ENCODE data around the gene CRYL1.
A peak's percentile ranks its signal among the peaks of the same experiment; 100 is the strongest.

CRYL1 gene

DNA sequence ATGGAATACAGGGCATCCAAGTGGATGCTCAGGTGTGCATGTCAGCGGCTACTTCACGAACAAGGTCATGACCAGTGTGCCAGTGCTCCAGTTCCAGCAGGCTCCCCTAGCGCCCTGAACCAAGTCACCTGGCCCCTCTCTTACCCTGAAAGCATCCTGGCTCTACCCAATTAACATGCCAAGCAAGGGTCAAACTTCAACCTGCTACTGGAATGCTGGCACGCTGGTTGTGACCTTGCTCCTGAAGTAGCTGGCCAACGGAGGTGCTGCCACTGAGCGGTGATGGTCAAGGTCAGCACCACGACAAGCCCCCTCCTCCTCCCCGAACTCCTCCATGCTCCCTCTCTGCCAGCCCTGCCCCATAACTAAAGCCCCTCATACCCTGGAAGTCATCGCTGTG lies 96.0 kb downstream of the CRYL1 start:
- no peak for TF ChIP-seq CTCF (IDR thresholded peaks at IDR 0.05; ENCODE audit: insufficient read depth, low read depth, low read length, missing control alignments)
- no peak overlapping the region for H3K4me3 ChIP-seq (ENCODE audit: low read length)
- DNase-seq (ENCODE audit: low read depth) = no peak

DNA sequence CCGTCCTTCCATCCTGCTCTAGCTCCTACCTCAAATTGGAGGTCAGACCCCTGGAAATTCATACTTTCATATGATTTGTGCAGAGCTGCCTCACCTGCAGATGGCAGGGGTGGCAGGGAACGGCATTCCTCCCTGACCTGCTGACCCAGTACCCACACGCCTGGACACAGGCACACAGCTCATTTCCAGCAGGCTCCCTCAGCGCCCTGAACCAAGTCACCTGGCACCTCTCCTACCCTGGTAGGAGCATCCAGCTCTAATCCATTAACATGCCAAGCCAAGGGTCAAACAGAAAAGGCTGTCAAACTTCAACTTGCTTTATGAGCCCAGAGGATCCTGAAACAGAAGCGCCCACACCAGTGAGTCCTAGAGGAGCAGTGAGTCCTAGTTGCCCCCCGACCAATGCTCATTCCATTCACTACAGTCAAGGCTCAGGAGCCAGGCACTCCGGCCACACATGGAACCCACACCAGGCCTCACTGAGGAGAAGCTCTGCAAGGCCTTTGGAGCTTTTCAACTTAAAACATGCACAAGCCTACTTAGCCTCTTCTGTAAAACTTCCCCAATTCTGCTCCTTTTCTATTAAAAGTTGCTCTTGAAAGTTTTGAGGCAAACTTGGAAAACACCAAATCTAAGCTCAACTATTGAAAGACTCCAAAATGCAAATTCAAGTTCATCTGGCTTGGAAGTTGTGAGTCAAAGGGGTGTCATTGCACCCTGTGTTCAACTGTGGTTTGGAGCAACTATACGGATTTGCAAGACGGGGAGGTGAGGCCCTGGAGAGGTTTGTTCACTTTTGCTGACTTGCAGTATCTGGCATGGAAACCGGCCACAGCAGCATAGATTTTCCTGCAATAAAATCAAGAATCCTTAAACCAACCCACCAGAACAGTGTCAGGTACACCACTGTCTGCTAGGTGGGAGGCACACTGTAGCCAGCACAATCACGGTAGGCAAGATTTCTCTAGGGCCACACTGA lies 96.7 kb downstream of the CRYL1 start:
- no peak for TF ChIP-seq CTCF (IDR thresholded peaks at IDR 0.05; ENCODE audit: insufficient read depth, low read depth, low read length, missing control alignments)
- DNase-seq (ENCODE audit: low read depth) = peak; percentile 86
- H3K4me3 ChIP-seq (ENCODE audit: low read length) = no peak overlapping the region

- no peak overlapping the region for H3K4me3 ChIP-seq (ENCODE audit: low read length)
- TF ChIP-seq CTCF (IDR thresholded peaks at IDR 0.05; ENCODE audit: insufficient read depth, low read depth, low read length, missing control alignments) = no peak
- no peak for DNase-seq (ENCODE audit: low read depth)
These were observed 98.8 kb downstream of the CRYL1 start for GRCh38 chr13:20426766-20427448.

DNA sequence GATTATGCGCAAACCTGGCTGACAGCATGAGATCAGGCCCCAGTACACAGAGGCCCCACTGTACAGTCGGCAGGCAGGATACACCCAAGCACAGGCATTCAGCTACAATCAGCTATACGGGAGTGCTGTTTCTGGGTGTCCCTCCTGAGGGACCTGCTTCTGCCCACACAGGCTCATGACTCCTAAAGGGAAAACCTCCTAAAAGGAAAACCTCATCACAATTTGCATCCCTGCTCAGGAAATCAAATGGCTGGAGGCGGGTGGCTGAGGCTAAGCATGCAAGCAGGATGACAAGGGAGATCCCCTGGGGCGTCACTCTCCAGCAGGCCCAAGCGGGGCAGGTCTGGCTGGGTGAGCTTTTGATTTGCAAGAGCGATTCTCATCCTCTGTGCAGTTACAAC lies 99.8 kb downstream of the CRYL1 start:
- DNase-seq (ENCODE audit: low read depth) = peak; percentile 90
- H3K4me3 ChIP-seq (ENCODE audit: low read length) = no peak overlapping the region
- TF ChIP-seq CTCF (IDR thresholded peaks at IDR 0.05; ENCODE audit: insufficient read depth, low read depth, low read length, missing control alignments) = no peak

DNA sequence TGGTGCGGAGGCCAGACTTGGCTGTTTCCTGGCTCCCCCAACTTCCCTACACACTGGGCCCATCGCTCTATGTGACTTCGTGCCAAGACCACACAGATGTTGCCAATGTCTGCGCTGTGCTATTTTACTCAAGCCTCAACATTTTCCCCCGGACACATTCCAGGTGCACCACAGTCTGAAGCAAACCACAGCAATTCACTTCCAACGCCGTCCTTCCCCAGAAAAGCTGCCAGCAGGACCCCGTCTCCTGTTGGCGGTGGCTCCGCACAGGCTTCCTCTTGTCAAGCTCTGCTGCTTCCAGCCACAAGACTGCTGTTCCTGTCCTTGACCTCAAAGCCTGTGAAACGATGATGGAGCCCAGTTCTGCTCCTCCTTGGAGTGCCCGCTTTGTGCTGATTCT lies 100.7 kb downstream of the CRYL1 start:
- no peak for DNase-seq (ENCODE audit: low read depth)
- no peak for TF ChIP-seq CTCF (IDR thresholded peaks at IDR 0.05; ENCODE audit: insufficient read depth, low read depth, low read length, missing control alignments)
- no peak overlapping the region for H3K4me3 ChIP-seq (ENCODE audit: low read length)

DNA sequence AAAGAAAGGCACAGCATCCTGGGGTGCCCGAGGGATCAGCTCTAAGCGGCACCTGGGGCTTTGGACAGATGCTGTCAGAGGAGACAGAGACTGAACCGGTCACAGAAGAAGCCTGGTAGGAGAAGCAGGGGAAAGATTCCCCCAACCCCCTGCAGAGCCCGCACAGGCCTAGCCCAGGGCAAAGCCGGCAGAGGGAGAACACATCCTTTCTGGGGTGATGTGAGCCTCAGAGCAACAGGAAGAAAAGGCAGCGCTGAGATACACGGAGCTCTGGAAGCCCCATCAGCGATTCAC lies 101.2 kb downstream of the CRYL1 start:
- no peak overlapping the region for H3K4me3 ChIP-seq (ENCODE audit: low read length)
- no peak for DNase-seq (ENCODE audit: low read depth)
- TF ChIP-seq CTCF (IDR thresholded peaks at IDR 0.05; ENCODE audit: insufficient read depth, low read depth, low read length, missing control alignments) = no peak

Data from epithelial cell of esophagus (primary cell).